Measurements from ENCODE around the gene SHC2. TPM values are rescaled to one million over a fixed set of nuclear protein-coding genes. Genes with fewer than 3 reads are reported as not detected.

SHC2 gene
- total and polyA plus RNA-seq, 9 of the 15 experiments (the other 6 are each of a cell fraction or from before 2014, with no cell fraction given), result 0.14 to 0.36 (median 0.17) TPM; not detected in 5

GRCh38 chr19:507286-508203, 46.7 kb upstream of the SHC2 start, which contains the start of gene TPGS1 (continued):
- TF ChIP-seq, protein P1, sequence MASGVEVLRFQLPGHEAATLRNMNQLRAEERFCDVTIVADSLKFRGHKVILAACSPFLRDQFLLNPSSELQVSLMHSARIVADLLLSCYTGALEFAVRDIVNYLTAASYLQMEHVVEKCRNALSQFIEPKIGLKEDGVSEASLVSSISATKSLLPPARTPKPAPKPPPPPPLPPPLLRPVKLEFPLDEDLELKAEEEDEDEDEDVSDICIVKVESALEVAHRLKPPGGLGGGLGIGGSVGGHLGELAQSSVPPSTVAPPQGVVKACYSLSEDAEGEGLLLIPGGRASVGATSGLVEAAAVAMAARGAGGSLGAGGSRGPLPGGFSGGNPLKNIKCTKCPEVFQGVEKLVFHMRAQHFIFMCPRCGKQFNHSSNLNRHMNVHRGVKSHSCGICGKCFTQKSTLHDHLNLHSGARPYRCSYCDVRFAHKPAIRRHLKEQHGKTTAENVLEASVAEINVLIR (CRISPR knock-in tag; IDR thresholded peaks at IDR 0.05), result peak; percentile 21; the same call in 1 of the 2 replicates
- TF ChIP-seq BHLHE40 (IDR thresholded peaks at IDR 0.05; ENCODE audit: low read length) (no peak; the same call in none of the 2 replicates), ZNF143 (CRISPR knock-in tag; IDR thresholded peaks at IDR 0.05) (peak; percentile 98), ZNF12 (CRISPR knock-in tag; IDR thresholded peaks at IDR 0.05) (0 out of 2 replicates have a peak, but pooled peaks have one; percentile 37), ZNF696 (CRISPR knock-in tag; conservative IDR thresholded peaks at IDR 0.05) (no peak), ARID3B (CRISPR knock-in tag; IDR thresholded peaks at IDR 0.05; ENCODE audit: borderline replicate concordance) (0 out of 2 replicates have a peak, but pooled peaks have one; percentile 60), ATF7 (IDR thresholded peaks at IDR 0.05) (peak; percentile 63; the same call in 1 of the 2 replicates), POLR3G (IDR thresholded peaks at IDR 0.05; ENCODE audit: extremely low read depth, insufficient read length, insufficient replicate concordance) (no peak)
- TF ChIP-seq, protein P2, sequence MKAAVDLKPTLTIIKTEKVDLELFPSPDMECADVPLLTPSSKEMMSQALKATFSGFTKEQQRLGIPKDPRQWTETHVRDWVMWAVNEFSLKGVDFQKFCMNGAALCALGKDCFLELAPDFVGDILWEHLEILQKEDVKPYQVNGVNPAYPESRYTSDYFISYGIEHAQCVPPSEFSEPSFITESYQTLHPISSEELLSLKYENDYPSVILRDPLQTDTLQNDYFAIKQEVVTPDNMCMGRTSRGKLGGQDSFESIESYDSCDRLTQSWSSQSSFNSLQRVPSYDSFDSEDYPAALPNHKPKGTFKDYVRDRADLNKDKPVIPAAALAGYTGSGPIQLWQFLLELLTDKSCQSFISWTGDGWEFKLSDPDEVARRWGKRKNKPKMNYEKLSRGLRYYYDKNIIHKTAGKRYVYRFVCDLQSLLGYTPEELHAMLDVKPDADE (conservative IDR thresholded peaks at IDR 0.05; ENCODE audit: control insufficient read depth, low read depth, low read length), result peak; percentile 98
- TF ChIP-seq, protein P3, sequence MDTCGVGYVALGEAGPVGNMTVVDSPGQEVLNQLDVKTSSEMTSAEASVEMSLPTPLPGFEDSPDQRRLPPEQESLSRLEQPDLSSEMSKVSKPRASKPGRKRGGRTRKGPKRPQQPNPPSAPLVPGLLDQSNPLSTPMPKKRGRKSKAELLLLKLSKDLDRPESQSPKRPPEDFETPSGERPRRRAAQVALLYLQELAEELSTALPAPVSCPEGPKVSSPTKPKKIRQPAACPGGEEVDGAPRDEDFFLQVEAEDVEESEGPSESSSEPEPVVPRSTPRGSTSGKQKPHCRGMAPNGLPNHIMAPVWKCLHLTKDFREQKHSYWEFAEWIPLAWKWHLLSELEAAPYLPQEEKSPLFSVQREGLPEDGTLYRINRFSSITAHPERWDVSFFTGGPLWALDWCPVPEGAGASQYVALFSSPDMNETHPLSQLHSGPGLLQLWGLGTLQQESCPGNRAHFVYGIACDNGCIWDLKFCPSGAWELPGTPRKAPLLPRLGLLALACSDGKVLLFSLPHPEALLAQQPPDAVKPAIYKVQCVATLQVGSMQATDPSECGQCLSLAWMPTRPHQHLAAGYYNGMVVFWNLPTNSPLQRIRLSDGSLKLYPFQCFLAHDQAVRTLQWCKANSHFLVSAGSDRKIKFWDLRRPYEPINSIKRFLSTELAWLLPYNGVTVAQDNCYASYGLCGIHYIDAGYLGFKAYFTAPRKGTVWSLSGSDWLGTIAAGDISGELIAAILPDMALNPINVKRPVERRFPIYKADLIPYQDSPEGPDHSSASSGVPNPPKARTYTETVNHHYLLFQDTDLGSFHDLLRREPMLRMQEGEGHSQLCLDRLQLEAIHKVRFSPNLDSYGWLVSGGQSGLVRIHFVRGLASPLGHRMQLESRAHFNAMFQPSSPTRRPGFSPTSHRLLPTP (IDR thresholded peaks at IDR 0.05; ENCODE audit: borderline replicate concordance, extremely low read depth, insufficient read length), result no peak

All from K562 (cell line).